A673 (cell line): Measurements from ENCODE around the gene IMPDH1. TPM values are rescaled to one million over a fixed set of nuclear protein-coding genes. Genes with fewer than 3 reads are reported as not detected.

Experiments
- BruUV-seq: library from RNA; stranded (reverse); fragments of 400-500 nt; replicated peaks from 2 replicates; lab custom pipeline; 2021; lab: Mats Ljungman, UMichigan
- CTCF ChIA-PET: fragments of 300-600 bp; sonication (Branson Sonifier 250); formaldehyde crosslinking; loops from one replicate; lab custom pipeline; 2022; ENCODE audit warnings: antibody characterized with exemption; lab: Charles Lee
- POLR2A ChIA-PET: fragments of 300-600 bp; sonication (Branson Sonifier 250); formaldehyde crosslinking; loops from one replicate; lab custom pipeline; 2022; ENCODE audit warnings: antibody characterized with exemption; ENCODE audit not compliant: low non-redundant PET; lab: Charles Lee
- DNase-seq: peaks from one replicate; pipeline ENCODE4 v3.0.0-alpha.2; 2015; ENCODE audit warnings: low spot score
- H3K27ac ChIP-seq: fragments of 200-600 bp; sonication (generic); 2 replicates; pipeline ENCODE4 v1.5.1; 2016; ENCODE audit warnings: mixed run types, low read depth, mild to moderate bottlenecking, mixed read lengths, antibody characterized with exemption, low read length; ENCODE audit not compliant: poor library complexity, severe bottlenecking
- H3K27me3 ChIP-seq: fragments of 200-600 bp; sonication (generic); replicated peaks from 2 replicates; pipeline ENCODE4 v1.6.1; 2017; ENCODE audit warnings: mixed run types, low read depth, mild to moderate bottlenecking, mixed read lengths, antibody characterized with exemption, low read length; ENCODE audit not compliant: insufficient read depth, poor library complexity
- H3K36me3 ChIP-seq: fragments of 200-600 bp; sonication (generic); 2 replicates; pipeline ENCODE4 v1.6.1; 2016; ENCODE audit warnings: mixed run types, mild to moderate bottlenecking, mixed read lengths, antibody characterized with exemption, low read length; ENCODE audit not compliant: insufficient read depth, poor library complexity, severe bottlenecking
- H3K4me1 ChIP-seq: fragments of 200-600 bp; sonication (generic); 2 replicates; pipeline ENCODE4 v1.6.1; 2017; ENCODE audit warnings: mixed run types, mild to moderate bottlenecking, mixed read lengths, antibody characterized with exemption, low read length; ENCODE audit not compliant: insufficient read depth, poor library complexity, severe bottlenecking
- H3K4me3 ChIP-seq: fragments of 200-600 bp; sonication (generic); 2 replicates; pipeline ENCODE4 v1.5.1; 2016; ENCODE audit warnings: low read depth, mixed run types, mild to moderate bottlenecking, mixed read lengths, low read length; ENCODE audit not compliant: poor library complexity, severe bottlenecking
- H3K9me3 ChIP-seq: fragments of 200-600 bp; sonication (generic); 2 replicates; pipeline ENCODE4 v1.6.1; 2016; ENCODE audit warnings: mixed run types, low read depth, mild to moderate bottlenecking, mixed read lengths, antibody characterized with exemption, low read length; ENCODE audit not compliant: poor library complexity, severe bottlenecking
- EZH2 ChIP-seq: fragments of 200-600 bp; sonication (generic); IDR thresholded peaks from 2 replicates; pipeline ENCODE4 v1.6.1; 2017; ENCODE audit warnings: borderline replicate concordance, low read depth, mild to moderate bottlenecking, mixed read lengths, antibody characterized with exemption, low read length; ENCODE audit not compliant: poor library complexity, severe bottlenecking
- intact Hi-C: fragments of 100-400 bp; cut with micrococcal nuclease; formaldehyde crosslinking; loops from one replicate; pipeline ENCODE4 v1.10.0; 2022; ENCODE audit not compliant: unreplicated experiment
- total RNA-seq: library from RNA; stranded (reverse); gene quantifications from 2 replicates; pipeline ENCODE4 v1.2.3, GENCODE V29; 2021
- TF ChIP-seq, protein P1 (sequence below): fragments of 300-800, 200-600 bp; sonication (generic); conservative IDR thresholded peaks from 2 replicates; pipeline ENCODE4 v1.5.1; 2017; ENCODE audit warnings: low read depth, mild to moderate bottlenecking, antibody characterized with exemption, low read length, moderate library complexity, mixed read lengths

The IMPDH1 gene
- total RNA-seq, 1 experiment from 2014 or later = 92.6 TPM

DNA sequence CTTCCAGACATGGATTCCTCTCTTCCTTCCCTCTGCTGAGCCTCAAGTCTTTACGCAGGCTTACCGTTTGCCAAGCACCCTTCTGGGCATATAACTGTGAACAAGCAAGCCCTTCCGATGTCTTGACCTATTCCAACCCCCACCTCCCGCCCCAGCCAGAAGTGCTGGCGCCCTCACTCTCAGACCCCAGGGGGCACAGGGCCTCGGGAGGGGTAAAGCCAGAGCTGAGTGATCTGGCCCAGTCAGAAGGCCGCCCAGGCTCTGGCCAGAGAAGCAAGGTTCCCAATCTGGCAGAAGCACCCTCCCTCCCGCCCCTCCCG is 49.5 kb downstream of the IMPDH1 start:
- ChIA-PET CTCF (no interaction called here), POLR2A (interaction anchor here (0.6 kb wide), 2 partner anchors 53 to 832 kb away, joined by 3 to 5 read pairs; no protein-coding TSS in a partner anchor)
- Histone ChIP-seq H3K9me3 (no peaks in the 10 kb centered on the region), H3K27ac (peak overlapping the region; percentile 91), H3K4me1 (peaks cover 36% of the 10 kb centered on the region), H3K27me3 (no peaks in the 10 kb centered on the region), H3K4me3 (peak overlapping the region; percentile 81), H3K36me3 (peaks cover 23% of the 10 kb centered on the region)
- peak; percentile 23 for DNase-seq
- intact Hi-C loops = no loop called here
- TF ChIP-seq EZH2 = no peak
- TF ChIP-seq, protein P1, sequence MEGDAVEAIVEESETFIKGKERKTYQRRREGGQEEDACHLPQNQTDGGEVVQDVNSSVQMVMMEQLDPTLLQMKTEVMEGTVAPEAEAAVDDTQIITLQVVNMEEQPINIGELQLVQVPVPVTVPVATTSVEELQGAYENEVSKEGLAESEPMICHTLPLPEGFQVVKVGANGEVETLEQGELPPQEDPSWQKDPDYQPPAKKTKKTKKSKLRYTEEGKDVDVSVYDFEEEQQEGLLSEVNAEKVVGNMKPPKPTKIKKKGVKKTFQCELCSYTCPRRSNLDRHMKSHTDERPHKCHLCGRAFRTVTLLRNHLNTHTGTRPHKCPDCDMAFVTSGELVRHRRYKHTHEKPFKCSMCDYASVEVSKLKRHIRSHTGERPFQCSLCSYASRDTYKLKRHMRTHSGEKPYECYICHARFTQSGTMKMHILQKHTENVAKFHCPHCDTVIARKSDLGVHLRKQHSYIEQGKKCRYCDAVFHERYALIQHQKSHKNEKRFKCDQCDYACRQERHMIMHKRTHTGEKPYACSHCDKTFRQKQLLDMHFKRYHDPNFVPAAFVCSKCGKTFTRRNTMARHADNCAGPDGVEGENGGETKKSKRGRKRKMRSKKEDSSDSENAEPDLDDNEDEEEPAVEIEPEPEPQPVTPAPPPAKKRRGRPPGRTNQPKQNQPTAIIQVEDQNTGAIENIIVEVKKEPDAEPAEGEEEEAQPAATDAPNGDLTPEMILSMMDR = no peak
- BruUV-seq = no TSS peak

DNA sequence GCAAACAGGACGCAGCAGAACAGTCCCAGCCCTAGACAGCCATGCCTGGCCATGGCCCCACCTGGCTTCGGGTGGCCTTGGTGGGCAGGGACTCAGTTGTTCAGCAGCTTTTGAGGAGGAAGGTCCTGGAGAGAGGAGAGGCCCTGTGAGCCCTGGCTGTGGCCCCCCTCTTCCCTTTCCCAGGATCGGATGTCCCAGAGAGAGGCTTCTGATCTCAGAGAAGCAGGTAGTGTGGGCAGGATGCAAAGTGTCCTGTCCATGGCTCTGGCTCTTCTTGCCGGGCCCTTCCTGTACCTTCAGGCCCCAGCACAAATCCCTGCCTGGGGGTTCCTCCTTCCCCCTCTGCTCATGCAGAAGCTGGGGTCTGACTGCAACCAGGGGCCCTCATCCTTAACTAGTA is 49.8 kb downstream of the IMPDH1 start:
- peak overlapping the region; percentile 81 for H3K4me3 ChIP-seq
- H3K27ac ChIP-seq = peak overlapping the region; percentile 91
- TF ChIP-seq EZH2 = no peak
- BruUV-seq = no TSS peak
- ChIA-PET POLR2A (no interaction called here), CTCF (no interaction called here)
- peaks cover 32% of the 10 kb centered on the region for H3K4me1 ChIP-seq
- H3K9me3 ChIP-seq = no peaks in the 10 kb centered on the region
- no peak for DNase-seq
- intact Hi-C loops = no loop called here
- peaks cover 23% of the 10 kb centered on the region for H3K36me3 ChIP-seq
- H3K27me3 ChIP-seq = no peaks in the 10 kb centered on the region

DNA sequence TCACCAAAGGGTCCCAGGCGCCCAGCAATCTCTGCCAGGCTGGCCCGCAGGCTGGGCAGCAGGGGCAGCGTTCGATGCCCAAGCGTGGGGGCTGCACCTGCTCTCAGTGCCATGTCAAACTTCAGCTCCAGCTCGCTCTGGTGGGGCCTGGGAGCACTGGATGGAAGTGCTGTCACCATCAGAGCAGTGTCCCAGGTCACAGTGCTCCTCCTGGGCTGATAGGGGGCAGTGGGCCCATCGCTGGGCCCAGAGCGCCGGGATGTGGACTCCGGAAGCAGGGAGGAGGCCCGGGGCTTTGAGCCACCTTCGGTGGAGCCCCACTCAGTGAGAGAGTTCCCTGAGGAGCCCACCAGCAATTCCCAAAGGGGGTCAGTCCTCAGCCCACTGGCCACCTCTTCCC is 50.4 kb downstream of the IMPDH1 start:
- no peak overlapping the region for H3K27ac ChIP-seq
- intact Hi-C loops = no loop called here
- ChIA-PET POLR2A (no interaction called here), CTCF (no interaction called here)
- H3K36me3 ChIP-seq = peaks cover 23% of the 10 kb centered on the region
- H3K27me3 ChIP-seq = no peaks in the 10 kb centered on the region
- no TSS peak for BruUV-seq
- no peak for TF ChIP-seq EZH2
- TF ChIP-seq, protein P1 = no peak
- no peaks in the 10 kb centered on the region for H3K9me3 ChIP-seq
- no peak for DNase-seq
- H3K4me3 ChIP-seq = no peak overlapping the region
- peaks cover 26% of the 10 kb centered on the region for H3K4me1 ChIP-seq

DNA sequence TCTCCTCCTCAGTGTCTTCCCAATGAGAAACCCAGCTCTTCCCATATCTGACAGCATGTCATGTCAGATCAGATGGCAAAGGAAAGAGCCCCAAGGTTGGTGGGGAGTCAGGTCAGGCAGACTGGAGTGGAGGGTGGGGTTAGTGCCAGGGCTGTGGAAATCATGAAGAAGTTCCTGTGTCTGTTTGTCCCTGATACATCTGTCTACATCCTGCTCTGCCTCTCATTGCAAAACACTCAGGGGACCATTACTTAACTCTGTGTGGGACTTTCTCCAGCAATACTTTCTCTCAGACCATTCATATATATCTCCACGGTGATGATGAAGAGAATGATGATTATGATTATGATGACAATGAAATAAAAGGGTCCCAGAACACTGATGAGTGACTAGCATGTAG is 51.5 kb downstream of the IMPDH1 start:
- Histone ChIP-seq H3K4me1 (peaks cover 15% of the 10 kb centered on the region), H3K27me3 (no peaks in the 10 kb centered on the region), H3K36me3 (peaks cover 23% of the 10 kb centered on the region), H3K27ac (no peak overlapping the region), H3K9me3 (no peaks in the 10 kb centered on the region), H3K4me3 (no peak overlapping the region)
- DNase-seq = no peak
- intact Hi-C loops = no loop called here
- ChIA-PET CTCF (no interaction called here), POLR2A (no interaction called here)
- BruUV-seq = TSS peak; percentile 12
- TF ChIP-seq EZH2 = no peak
- TF ChIP-seq, protein P1 = no peak
